Endothelial cell of umbilical vein (primary cell): Measurements from ENCODE around the gene FILIP1L. TPM values are rescaled to one million over a fixed set of nuclear protein-coding genes. Genes with fewer than 3 reads are reported as not detected.
A peak's percentile ranks its signal among the peaks of the same experiment; 100 is the strongest.

Source experiments
- BruUV-seq: library from RNA; stranded (reverse); fragments of 400-500 nt; replicated peaks from 2 replicates; lab custom pipeline; 2021; lab: Mats Ljungman, UMichigan
- CTCF ChIA-PET: fragments of 300-600, 350-600 bp; sonication (Branson Sonifier 250); formaldehyde crosslinking; loops from one replicate; lab custom pipeline; 2021; ENCODE audit warnings: antibody characterized with exemption, inconsistent platforms; lab: Charles Lee
- POLR2A ChIA-PET: fragments of 300-600, 350-600 bp; sonication (Branson Sonifier 250); formaldehyde crosslinking; loops from one replicate; lab custom pipeline; 2021; ENCODE audit warnings: antibody characterized with exemption, inconsistent platforms; lab: Charles Lee
- DNase-seq: peaks from one replicate; pipeline ENCODE4 v3.0.0-alpha.2; 2011; ENCODE audit warnings: low read depth, low spot score
- FAIRE-seq: peaks from 2 replicates; lab custom pipeline; 2011; peaks lifted over from hg19 to GRCh38; lab: Jason Lieb, UNC
- H2AFZ ChIP-seq: 2 replicates; pipeline ENCODE4 v1.6.0; 2012; ENCODE audit warnings: low read depth, low read length, control low read depth, inconsistent platforms
- H3K27ac ChIP-seq: 2 replicates; pipeline ENCODE4 v1.5.1; 2011; ENCODE audit warnings: low read depth, mild to moderate bottlenecking, control low read depth, low read length, moderate library complexity; ENCODE audit not compliant: insufficient read depth
- H3K27me3 ChIP-seq, 2 experiments: 2 replicates each; pipeline versions ENCODE4 v1.6.0 to v1.6.1; 2011; ENCODE audit warnings: low read length in 2 of 2, mixed read lengths in 1 of 2; ENCODE audit not compliant: control insufficient read depth in 2 of 2, insufficient read depth in 2 of 2
- H3K36me3 ChIP-seq, 2 experiments: 2 replicates in 1 of 2; 3 replicates in 1 of 2; pipeline ENCODE4 v1.5.1; 2011; ENCODE audit warnings: low read length in 2 of 2, mild to moderate bottlenecking in 1 of 2, moderate library complexity in 1 of 2; ENCODE audit not compliant: control insufficient read depth in 2 of 2, insufficient read depth in 2 of 2; ENCODE audit errors: extremely low read depth in 1 of 2
- H3K4me1 ChIP-seq: 3 replicates; pipeline ENCODE4 v1.5.1; 2011; ENCODE audit warnings: mild to moderate bottlenecking, low read length; ENCODE audit not compliant: control insufficient read depth, insufficient read depth; ENCODE audit errors: extremely low read depth
- H3K4me2 ChIP-seq: 2 replicates; pipeline ENCODE4 v1.6.1; 2011; ENCODE audit warnings: low read length, control low read depth, mixed read lengths; ENCODE audit not compliant: insufficient read depth
- H3K4me3 ChIP-seq, 3 experiments: fragments of 200-600 bp in 1 of 3; sonication (generic), shearing (Covaris generic) in 1 of 3; replicated peaks in 1 of 3; 2 replicates each; pipeline ENCODE4 v1.5.1; 2011 to 2016; ENCODE audit warnings: control low read depth in 3 of 3, low read length in 3 of 3, mild to moderate bottlenecking in 2 of 3, inconsistent platforms in 1 of 3, low read depth in 1 of 3, moderate library complexity in 1 of 3; ENCODE audit not compliant: insufficient read depth in 1 of 3
- H3K79me2 ChIP-seq: 2 replicates; pipeline ENCODE4 v1.6.0; 2012; ENCODE audit warnings: low read length, inconsistent platforms; ENCODE audit not compliant: control insufficient read depth, insufficient read depth
- H3K9ac ChIP-seq: replicated peaks from 2 replicates; pipeline ENCODE3; 2011; ENCODE audit warnings: low read length, control low read depth; ENCODE audit not compliant: insufficient read depth; ENCODE audit errors: extremely low read depth
- H3K9me1 ChIP-seq: replicated peaks from 3 replicates; pipeline ENCODE4 v1.6.0; 2011; ENCODE audit warnings: mild to moderate bottlenecking, low read length; ENCODE audit not compliant: control insufficient read depth, insufficient read depth; ENCODE audit errors: extremely low read depth
- H3K9me3 ChIP-seq: replicated peaks from 2 replicates; pipeline ENCODE4 v1.5.1; 2012; ENCODE audit warnings: low read length, inconsistent platforms; ENCODE audit not compliant: control insufficient read depth, insufficient read depth
- H4K20me1 ChIP-seq: replicated peaks from 2 replicates; pipeline ENCODE3; 2011; ENCODE audit warnings: mild to moderate bottlenecking, low read length; ENCODE audit not compliant: control insufficient read depth, insufficient read depth; ENCODE audit errors: extremely low read depth
- CTCF ChIP-seq, 2 donors: IDR thresholded peaks; 1 replicate in 1 of 2; 2 replicates in 1 of 2; pipeline ENCODE4 v1.5.1; 2011; ENCODE audit warnings: low read length in 2 of 2, mild to moderate bottlenecking in 2 of 2, moderate library complexity in 2 of 2, control low read depth in 1 of 2, inconsistent platforms in 1 of 2, low read depth in 1 of 2; ENCODE audit not compliant: insufficient read depth in 1 of 2; ENCODE audit errors: extremely low read depth in 1 of 2
- EZH2 ChIP-seq: IDR thresholded peaks from 2 replicates; pipeline ENCODE4 v1.6.1; 2012; ENCODE audit warnings: borderline replicate concordance, low read depth, mild to moderate bottlenecking, moderate library complexity, low read length, inconsistent platforms; ENCODE audit not compliant: severe bottlenecking
- FOS ChIP-seq: IDR thresholded peaks from 2 replicates; pipeline ENCODE4 v1.6.1; 2011; ENCODE audit warnings: mild to moderate bottlenecking, low read length, moderate library complexity, borderline replicate concordance; ENCODE audit not compliant: insufficient read depth
- GATA2 ChIP-seq: IDR thresholded peaks from 2 replicates; pipeline ENCODE4 v1.7.0; 2011; ENCODE audit warnings: low read depth, mild to moderate bottlenecking, moderate library complexity, mixed read lengths, low read length; ENCODE audit not compliant: insufficient read length, insufficient read depth
- JUN ChIP-seq: IDR thresholded peaks from 2 replicates; pipeline ENCODE4 v1.6.1; 2011; ENCODE audit warnings: borderline replicate concordance, low read depth; ENCODE audit not compliant: insufficient read length, insufficient read depth
- MAX ChIP-seq: IDR thresholded peaks from 2 replicates; pipeline ENCODE4 v1.6.1; 2011; ENCODE audit not compliant: insufficient read depth, insufficient read length
- MYC ChIP-seq: IDR thresholded peaks from one replicate; pipeline ENCODE4 v1.6.1; 2011; ENCODE audit warnings: mild to moderate bottlenecking, low read depth, low read length
- POLR2A ChIP-seq: IDR thresholded peaks from 2 replicates; pipeline ENCODE4 v1.6.1; 2012; ENCODE audit warnings: low read depth, mild to moderate bottlenecking, control low read depth, low read length
- POLR2AphosphoS5 ChIP-seq: IDR thresholded peaks from 2 replicates; pipeline ENCODE4 v1.6.1; 2012; ENCODE audit warnings: low read depth, mild to moderate bottlenecking, control low read depth, low read length, moderate library complexity; ENCODE audit not compliant: insufficient read depth
- dilution Hi-C: fragments of 300-500 bp; cut with MboI; formaldehyde crosslinking; loops from one replicate; pipeline ENCODE4 v1.15.0; 2019; ENCODE audit warnings: low sequenced_read_pairs; ENCODE audit not compliant: extremely low pct_ligation_motif_present
- intact Hi-C: fragments of 100-400 bp; cut with micrococcal nuclease; formaldehyde crosslinking; loops from one replicate; pipeline ENCODE4 v1.10.0; 2022
- polyA plus RNA-seq, 4 experiments: library from polyadenylated mRNA; depleted of rRNA in 3 of 4; stranded (reverse) in 3 of 4; unstranded in 1 of 4; fragments of >200 nt; gene quantifications; 2 replicates each; pipeline versions ENCODE4 v1.2.1 to v1.2.3, GENCODE V29; 2011 to 2012; ENCODE audit warnings: missing spikeins in 1 of 4
- total RNA-seq: library from RNA; stranded (reverse); gene quantifications from 2 replicates; pipeline ENCODE4 v1.2.3, GENCODE V29; 2021

FILIP1L gene
- total and polyA plus RNA-seq, 2 donors (not counting 3 experiments of a cell fraction or from before 2014, with no cell fraction given) = 26.0 to 29.9 TPM

GRCh38 chr3:99829844-99830243 lies 284.5 kb downstream of the FILIP1L start:
- no TSS peak for BruUV-seq

GRCh38 chr3:99825004-99825640 lies 289.2 kb downstream of the FILIP1L start:
- Histone ChIP-seq H3K27ac (peak overlapping the region; percentile 87), H3K9me3 (no peaks in the 10 kb centered on the region), H3K9me1 (no peaks in the 10 kb centered on the region), H4K20me1 (no peaks in the 10 kb centered on the region), H3K4me2 (peak overlapping the region; percentile 95), H3K9ac (peak overlapping the region; percentile 35), H3K4me1 (peaks cover 20% of the 10 kb centered on the region), H2AFZ (peak overlapping the region; percentile 47), H3K4me3 (peak overlapping the region in 1 of 3 experiments; percentile 51), H3K36me3 (no peaks in the 10 kb centered on the region), H3K79me2 (peaks cover 54% of the 10 kb centered on the region), H3K27me3 (no peaks in the 10 kb centered on the region)
- BruUV-seq = no TSS peak
- TF ChIP-seq CTCF (IDR thresholded peaks at IDR 0.05; ENCODE audit: extremely low read depth in 1 of 2, insufficient read depth in 1 of 2, low read depth in 1 of 2, low read length in 2 of 2) (no peak), GATA2 (peak; percentile 95), MYC (no peak), MAX (no peak), EZH2 (no peak), JUN (peak; percentile 90), POLR2A (no peak), POLR2AphosphoS5 (peak; percentile 36), FOS (peak; percentile 75)
- dilution Hi-C loops = no loop called here
- peak; percentile 71 for FAIRE-seq
- peak; percentile 82 for DNase-seq
- intact Hi-C loops = no loop called here
- ChIA-PET CTCF (interaction anchor here (1.0 to 1.8 kb wide), 2 partner anchors 18 to 429 kb away, joined by 3 to 7 read pairs; no protein-coding TSS in a partner anchor), POLR2A (no interaction called here)

More at GRCh38 chr3:99829844-99830243, 284.5 kb downstream of the FILIP1L start:
- H2AFZ ChIP-seq = no peak overlapping the region
- no peak overlapping the region for H3K4me3 ChIP-seq
- H3K27me3 ChIP-seq = no peaks in the 10 kb centered on the region
- intact Hi-C loops (loop anchor here (5.0 kb wide), 3 partner anchors 487 to 1062 kb away; no protein-coding TSS in a partner anchor), dilution Hi-C loops (no loop called here)
- peaks cover 19% of the 10 kb centered on the region for H3K4me1 ChIP-seq
- no peak overlapping the region for H3K9ac ChIP-seq
- H4K20me1 ChIP-seq = no peaks in the 10 kb centered on the region
- FAIRE-seq (no peak), DNase-seq (no peak)
- TF ChIP-seq MAX = no peak
- TF ChIP-seq FOS = no peak
- TF ChIP-seq EZH2 = no peak
- no peak for TF ChIP-seq GATA2
- no peak for TF ChIP-seq POLR2AphosphoS5
- no peak for TF ChIP-seq POLR2A
- no peak for TF ChIP-seq MYC
- H3K36me3 ChIP-seq = no peaks in the 10 kb centered on the region
- H3K9me1 ChIP-seq = no peaks in the 10 kb centered on the region
- H3K9me3 ChIP-seq = no peaks in the 10 kb centered on the region
- H3K4me2 ChIP-seq = no peak overlapping the region
- ChIA-PET POLR2A (no interaction called here), CTCF (interaction anchor here (1.2 to 6.2 kb wide), 4 partner anchors 14 to 487 kb away, joined by 5 to 120 read pairs (median 52); no protein-coding TSS in a partner anchor)
- H3K79me2 ChIP-seq = peaks cover 54% of the 10 kb centered on the region
- no peak overlapping the region for H3K27ac ChIP-seq
